Activated T-cell treated with anti-CD3 and anti-CD28 coated beads, Interleukin-2, amount 50 U/mL, for 4 hours (primary cell): ENCODE data around the gene SLC3A2. TPM values are rescaled to one million over a fixed set of nuclear protein-coding genes. Genes with fewer than 3 reads are reported as not detected.
A peak's percentile ranks its signal among the peaks of the same experiment; 100 is the strongest.

ENCODE experiments used
- ATAC-seq, 2 donors: fragments of 200-7000 bp; cut with Tn5 transposase; one replicate each; pipeline ENCODE4 v1.10.0; 2021
- DNase-seq: peaks from one replicate; pipeline ENCODE4 v3.0.0-alpha.2; 2020
- H3K27me3 Mint-ChIP-seq: one replicate; pipeline ENCODE4 v1.8.0; 2021; ENCODE audit warnings: low read depth, mixed read lengths
- H3K36me3 Mint-ChIP-seq: one replicate; pipeline ENCODE4 v1.8.0; 2022; ENCODE audit warnings: mixed read lengths; ENCODE audit not compliant: insufficient read depth
- H3K4me1 Mint-ChIP-seq: one replicate; pipeline ENCODE4 v1.8.0; 2021; ENCODE audit warnings: low read depth, mixed read lengths
- H3K4me3 Mint-ChIP-seq: one replicate; pipeline ENCODE4 v1.8.0; 2021; ENCODE audit warnings: mild to moderate bottlenecking, moderate library complexity, mixed read lengths
- H3K9me3 Mint-ChIP-seq: one replicate; pipeline ENCODE4 v1.8.0; 2021; ENCODE audit warnings: mixed read lengths
- total RNA-seq, 3 donors: library from RNA; stranded (reverse); gene quantifications; one replicate each; pipeline ENCODE4 v1.2.1, GENCODE V29; 2021

SLC3A2 gene
- total RNA-seq, 3 donors from 2014 or later = 580 to 683 (median 586) TPM

GRCh38 chr11:62882788-62883501 lies 2.2 kb downstream of the SLC3A2 start:
- Mint-ChIP-seq H3K36me3 (peaks cover 53% of the 10 kb centered on the region), H3K4me3 (peak overlapping the region; percentile 99), H3K4me1 (peaks cover 53% of the 10 kb centered on the region), H3K27me3 (no peaks in the 10 kb centered on the region), H3K9me3 (no peaks in the 10 kb centered on the region)
- no peak for ATAC-seq
- no peak for DNase-seq

GRCh38 chr11:62883673-62884072 lies 3.0 kb downstream of the SLC3A2 start:
- H3K4me1 Mint-ChIP-seq = peaks cover 55% of the 10 kb centered on the region
- no peaks in the 10 kb centered on the region for H3K9me3 Mint-ChIP-seq

GRCh38 chr11:62885137-62885750 lies 4.5 kb downstream of the SLC3A2 start:
- H3K27me3 Mint-ChIP-seq = no peaks in the 10 kb centered on the region
- no peaks in the 10 kb centered on the region for H3K9me3 Mint-ChIP-seq
- peaks cover 50% of the 10 kb centered on the region for H3K4me1 Mint-ChIP-seq
- ATAC-seq = no peak
- peaks cover 69% of the 10 kb centered on the region for H3K36me3 Mint-ChIP-seq
- no peak for DNase-seq
- H3K4me3 Mint-ChIP-seq = peak overlapping the region; percentile 74

More at GRCh38 chr11:62883673-62884072, 3.0 kb downstream of the SLC3A2 start:
- Mint-ChIP-seq H3K4me3 (peak overlapping the region; percentile 99), H3K36me3 (peaks cover 58% of the 10 kb centered on the region), H3K27me3 (no peaks in the 10 kb centered on the region)
- ATAC-seq (no peak), DNase-seq (no peak)

- Mint-ChIP-seq H3K36me3 (peaks cover 48% of the 10 kb centered on the region), H3K4me3 (no peak overlapping the region), H3K27me3 (no peaks in the 10 kb centered on the region), H3K4me1 (peaks cover 37% of the 10 kb centered on the region), H3K9me3 (no peaks in the 10 kb centered on the region)
- no peak for DNase-seq
- ATAC-seq = no peak
These were observed 7.7 kb downstream of the SLC3A2 start for GRCh38 chr11:62888406-62888805.

DNA sequence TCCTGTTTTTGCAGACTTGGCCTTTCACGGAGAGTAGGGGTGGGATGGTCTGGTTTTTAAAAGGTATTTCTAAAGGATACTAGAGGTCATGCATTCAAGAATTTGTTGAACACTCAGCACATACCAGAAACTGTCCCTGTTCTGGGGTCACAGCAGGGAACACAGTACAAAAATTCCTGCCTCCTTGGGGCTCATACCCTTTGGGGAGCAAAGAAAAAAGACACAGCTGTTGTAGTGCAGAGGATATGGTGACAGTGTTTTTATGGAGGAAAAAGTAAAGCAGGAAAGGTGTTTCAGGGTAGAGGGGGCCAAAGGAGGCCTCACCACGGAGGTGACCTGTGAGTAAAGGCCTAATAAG lies 8.4 kb downstream of the SLC3A2 start:
- Mint-ChIP-seq H3K27me3 (no peaks in the 10 kb centered on the region), H3K4me1 (peaks cover 30% of the 10 kb centered on the region), H3K9me3 (no peaks in the 10 kb centered on the region), H3K4me3 (no peak overlapping the region), H3K36me3 (peaks cover 41% of the 10 kb centered on the region)
- DNase-seq = no peak
- ATAC-seq = peak in 1 of 2 donors; percentile 4

DNA sequence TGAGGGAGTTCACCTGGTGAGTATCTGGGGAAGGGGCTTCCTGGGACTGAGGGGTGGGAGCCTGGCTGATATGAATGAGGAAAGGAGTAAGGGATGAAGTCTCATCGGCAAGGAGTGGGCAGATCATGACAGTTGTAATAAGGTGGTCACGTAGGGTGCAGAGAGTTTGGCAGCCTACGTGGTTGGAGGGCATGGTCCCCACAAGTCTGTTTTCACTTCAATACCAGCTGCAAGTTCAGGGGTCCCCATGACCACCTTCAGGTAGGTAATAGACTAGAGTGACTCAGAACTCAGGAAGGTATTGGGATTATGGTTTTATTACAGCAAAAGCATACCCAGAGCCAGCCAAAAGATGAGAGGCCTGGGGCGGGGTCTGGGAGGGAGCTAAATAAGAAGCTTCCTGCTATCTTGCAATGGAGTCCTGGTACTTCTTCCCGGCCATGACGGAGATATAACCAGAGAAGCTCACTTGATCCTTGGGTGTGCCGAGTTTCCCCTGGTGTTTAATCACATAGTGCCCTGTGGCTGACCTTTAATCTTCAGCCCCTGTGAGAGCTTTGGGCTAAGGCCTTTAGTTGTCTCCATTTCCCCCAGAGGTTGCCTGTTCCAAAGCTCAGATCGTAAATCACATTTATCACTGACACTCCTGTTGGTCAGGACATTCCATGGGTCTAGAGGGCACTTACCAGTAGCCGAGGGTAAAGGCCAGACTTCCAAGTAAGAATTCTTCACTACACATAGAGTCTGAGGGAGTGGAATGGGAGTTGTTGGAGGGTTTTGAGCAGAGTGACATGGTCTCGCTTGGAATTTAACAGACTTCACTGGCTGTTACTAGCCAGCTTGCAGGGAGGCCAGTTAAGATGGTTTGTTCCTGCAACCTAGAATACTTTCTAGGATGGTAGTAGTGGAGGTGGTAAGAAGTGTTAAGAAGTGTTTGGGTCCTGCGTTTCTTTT lies 9.1 kb downstream of the SLC3A2 start:
- ATAC-seq (peak; percentile 23 to 26), DNase-seq (no peak)
- H3K4me1 Mint-ChIP-seq = peaks cover 26% of the 10 kb centered on the region

GRCh38 chr11:62892077-62892922 lies 11.6 kb downstream of the SLC3A2 start:
- H3K9me3 Mint-ChIP-seq = no peaks in the 10 kb centered on the region
- peaks cover 22% of the 10 kb centered on the region for H3K36me3 Mint-ChIP-seq
- H3K27me3 Mint-ChIP-seq = peaks cover 6% of the 10 kb centered on the region
- H3K4me1 Mint-ChIP-seq = peaks cover 9% of the 10 kb centered on the region
- H3K4me3 Mint-ChIP-seq = no peak overlapping the region
- no peak for DNase-seq
- ATAC-seq = peak; percentile 47 to 50

More for the DNA sequence above, 9.1 kb downstream of the SLC3A2 start:
- peaks cover 1% of the 10 kb centered on the region for H3K27me3 Mint-ChIP-seq
- H3K9me3 Mint-ChIP-seq = no peaks in the 10 kb centered on the region
- peaks cover 36% of the 10 kb centered on the region for H3K36me3 Mint-ChIP-seq
- no peak overlapping the region for H3K4me3 Mint-ChIP-seq

DNA sequence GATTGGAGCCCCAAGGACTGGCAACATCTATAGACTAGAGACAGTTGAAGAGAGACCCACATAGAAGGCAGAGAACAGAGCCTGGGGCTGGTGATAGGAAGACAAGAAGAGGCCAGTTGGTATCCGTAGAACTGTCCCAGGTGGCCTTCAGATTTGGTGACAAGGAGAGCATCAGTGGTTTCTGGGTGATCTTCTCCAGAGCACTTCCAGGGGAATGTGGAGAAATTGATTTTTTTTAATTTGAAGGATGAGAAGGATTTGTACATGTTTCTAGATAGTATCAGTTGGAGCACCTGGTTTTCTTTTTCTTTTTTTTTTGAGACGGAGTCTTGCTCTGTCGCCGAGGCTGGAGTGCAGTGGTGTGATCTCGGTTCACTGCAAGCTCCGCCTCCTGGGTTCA lies 14.8 kb downstream of the SLC3A2 start:
- H3K4me1 Mint-ChIP-seq = peaks cover 2% of the 10 kb centered on the region
- peaks cover 15% of the 10 kb centered on the region for H3K27me3 Mint-ChIP-seq
- ATAC-seq (no peak), DNase-seq (no peak)
- H3K4me3 Mint-ChIP-seq = no peak overlapping the region
- H3K9me3 Mint-ChIP-seq = no peaks in the 10 kb centered on the region
- H3K36me3 Mint-ChIP-seq = no peaks in the 10 kb centered on the region

- Mint-ChIP-seq H3K36me3 (no peaks in the 10 kb centered on the region), H3K27me3 (peaks cover 18% of the 10 kb centered on the region), H3K9me3 (no peaks in the 10 kb centered on the region), H3K4me1 (peaks cover 2% of the 10 kb centered on the region), H3K4me3 (no peak overlapping the region)
- DNase-seq = no peak
- no peak for ATAC-seq
These were observed 15.4 kb downstream of the SLC3A2 start for GRCh38 chr11:62896049-62896448.

GRCh38 chr11:62897311-62897710 lies 16.6 kb downstream of the SLC3A2 start:
- H3K9me3 Mint-ChIP-seq = no peaks in the 10 kb centered on the region
- no peak overlapping the region for H3K4me3 Mint-ChIP-seq
- peaks cover 18% of the 10 kb centered on the region for H3K27me3 Mint-ChIP-seq
- peaks cover 9% of the 10 kb centered on the region for H3K4me1 Mint-ChIP-seq
- no peaks in the 10 kb centered on the region for H3K36me3 Mint-ChIP-seq
- DNase-seq = no peak
- ATAC-seq = no peak

GRCh38 chr11:62898027-62898426 lies 17.3 kb downstream of the SLC3A2 start:
- peak; percentile 66 to 72 for ATAC-seq

GRCh38 chr11:62902932-62903331 lies 22.2 kb downstream of the SLC3A2 start:
- no peaks in the 10 kb centered on the region for H3K36me3 Mint-ChIP-seq
- peaks cover 20% of the 10 kb centered on the region for H3K27me3 Mint-ChIP-seq
- peak; percentile 63 to 64 for ATAC-seq
- no peak for DNase-seq
- no peak overlapping the region for H3K4me3 Mint-ChIP-seq
- peaks cover 17% of the 10 kb centered on the region for H3K4me1 Mint-ChIP-seq
- H3K9me3 Mint-ChIP-seq = no peaks in the 10 kb centered on the region

More at GRCh38 chr11:62898027-62898426, 17.3 kb downstream of the SLC3A2 start:
- Mint-ChIP-seq H3K4me1 (peaks cover 14% of the 10 kb centered on the region), H3K9me3 (no peaks in the 10 kb centered on the region), H3K4me3 (no peak overlapping the region), H3K27me3 (peaks cover 18% of the 10 kb centered on the region), H3K36me3 (no peaks in the 10 kb centered on the region)
- DNase-seq = no peak

DNA sequence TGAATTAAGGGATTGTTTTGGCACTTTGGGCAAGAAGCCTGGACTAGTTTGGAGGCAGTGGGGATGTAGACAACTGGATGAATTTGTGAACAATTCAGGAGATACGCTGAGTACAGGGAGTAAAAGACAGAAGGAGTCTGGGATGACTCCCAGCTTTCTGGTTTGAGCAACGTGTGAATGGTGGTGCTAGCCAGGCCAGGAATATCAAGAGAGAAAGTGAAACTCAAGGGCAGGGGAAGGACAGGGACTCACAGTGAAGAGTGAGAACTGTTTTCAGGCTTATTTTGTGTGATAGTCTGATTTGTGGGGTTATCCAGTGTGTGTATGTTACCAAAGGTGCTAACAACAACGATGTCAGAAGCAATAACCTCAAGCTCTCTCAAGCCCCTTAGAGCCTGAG lies 24.6 kb downstream of the SLC3A2 start:
- Mint-ChIP-seq H3K27me3 (peaks cover 15% of the 10 kb centered on the region), H3K4me3 (no peak overlapping the region), H3K9me3 (no peaks in the 10 kb centered on the region), H3K4me1 (peaks cover 17% of the 10 kb centered on the region), H3K36me3 (no peaks in the 10 kb centered on the region)
- ATAC-seq = no peak
- DNase-seq = no peak
